GM19455 (cell line): Measurements from ENCODE around the gene RPS16.

ENCODE experiments used
- ATAC-seq: cut with Tn5 transposase; IDR thresholded peaks from one replicate; pipeline ENCODE4 v1.9.1; 2021; ENCODE audit not compliant: unreplicated experiment

Gene RPS16

DNA sequence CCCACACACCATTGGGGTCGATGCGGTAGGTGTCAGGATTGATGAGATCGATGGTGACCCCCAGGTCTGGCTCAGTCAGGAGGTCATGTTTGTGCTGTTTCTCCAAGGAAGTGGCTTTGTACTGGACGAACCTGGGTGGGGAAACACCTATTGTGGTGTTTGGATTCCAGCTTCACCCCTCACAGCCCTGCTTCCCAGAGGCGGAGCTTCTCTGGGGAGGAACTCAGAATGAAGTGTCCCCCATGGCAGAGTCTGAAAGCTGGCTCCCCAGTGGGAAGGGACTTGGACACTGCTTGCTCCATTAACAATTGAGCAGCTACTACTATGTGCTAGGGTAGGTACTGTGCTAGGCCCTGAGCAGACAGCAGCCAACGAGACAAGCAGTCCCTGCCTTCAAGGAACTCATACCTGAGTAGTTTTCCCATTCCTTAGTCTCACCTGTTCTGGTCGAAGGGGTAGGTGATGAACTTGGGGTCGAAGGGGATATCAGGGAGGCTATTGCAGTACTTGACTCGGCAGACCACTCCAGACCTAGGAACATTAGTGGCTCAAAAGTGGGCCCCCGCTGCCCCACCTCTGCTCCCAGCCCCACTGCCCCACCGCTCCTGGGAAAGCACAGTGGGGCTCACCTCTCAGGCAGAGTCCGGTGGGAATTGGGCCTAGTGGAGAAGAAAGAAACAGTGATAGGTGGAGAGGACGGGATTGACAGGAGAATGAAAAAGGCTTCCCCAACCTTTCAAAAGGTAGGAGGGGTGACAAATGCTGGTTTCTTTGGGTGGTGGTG is 45.9 kb downstream of the RPS16 start:
- no peak for ATAC-seq

DNA sequence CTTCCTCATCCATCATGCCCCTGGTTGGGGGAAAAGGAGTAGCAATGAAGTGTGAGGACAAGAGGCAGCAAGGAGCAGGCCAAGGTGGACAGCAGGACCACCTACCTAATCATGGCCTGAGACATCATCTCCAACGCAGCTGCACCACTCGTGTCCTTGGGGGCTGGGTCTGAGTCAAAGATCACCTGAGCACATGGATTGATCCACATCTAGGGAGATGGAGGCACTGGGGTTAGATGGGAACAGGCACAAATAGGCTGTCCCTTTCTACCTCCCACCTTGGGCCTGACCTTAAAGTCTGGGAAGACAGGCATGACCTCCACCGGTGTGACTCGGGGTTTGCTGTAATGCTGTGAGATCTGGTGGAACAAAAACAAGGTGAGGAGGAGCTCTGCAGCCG is 47.1 kb downstream of the RPS16 start:
- no peak for ATAC-seq

DNA sequence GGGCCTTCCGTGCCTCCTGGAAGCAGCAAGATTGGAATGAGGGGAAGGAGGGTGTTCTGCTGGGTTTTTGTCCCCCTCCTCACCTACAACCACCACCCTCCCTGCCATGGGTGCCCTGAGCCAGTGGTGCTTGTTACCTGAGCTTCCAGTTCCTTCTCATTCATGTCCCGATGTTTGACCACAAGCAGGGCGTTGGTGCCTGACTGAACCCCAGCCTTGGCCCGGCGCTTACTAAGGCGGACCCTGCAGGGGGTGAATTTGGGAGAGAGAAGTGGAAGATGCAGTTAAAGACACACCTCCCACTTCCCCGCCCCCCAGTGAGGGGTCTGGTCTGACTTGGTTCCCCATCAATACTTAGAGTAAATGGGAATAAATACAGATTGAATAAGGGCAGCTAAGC is 49.2 kb downstream of the RPS16 start:
- no peak for ATAC-seq

DNA sequence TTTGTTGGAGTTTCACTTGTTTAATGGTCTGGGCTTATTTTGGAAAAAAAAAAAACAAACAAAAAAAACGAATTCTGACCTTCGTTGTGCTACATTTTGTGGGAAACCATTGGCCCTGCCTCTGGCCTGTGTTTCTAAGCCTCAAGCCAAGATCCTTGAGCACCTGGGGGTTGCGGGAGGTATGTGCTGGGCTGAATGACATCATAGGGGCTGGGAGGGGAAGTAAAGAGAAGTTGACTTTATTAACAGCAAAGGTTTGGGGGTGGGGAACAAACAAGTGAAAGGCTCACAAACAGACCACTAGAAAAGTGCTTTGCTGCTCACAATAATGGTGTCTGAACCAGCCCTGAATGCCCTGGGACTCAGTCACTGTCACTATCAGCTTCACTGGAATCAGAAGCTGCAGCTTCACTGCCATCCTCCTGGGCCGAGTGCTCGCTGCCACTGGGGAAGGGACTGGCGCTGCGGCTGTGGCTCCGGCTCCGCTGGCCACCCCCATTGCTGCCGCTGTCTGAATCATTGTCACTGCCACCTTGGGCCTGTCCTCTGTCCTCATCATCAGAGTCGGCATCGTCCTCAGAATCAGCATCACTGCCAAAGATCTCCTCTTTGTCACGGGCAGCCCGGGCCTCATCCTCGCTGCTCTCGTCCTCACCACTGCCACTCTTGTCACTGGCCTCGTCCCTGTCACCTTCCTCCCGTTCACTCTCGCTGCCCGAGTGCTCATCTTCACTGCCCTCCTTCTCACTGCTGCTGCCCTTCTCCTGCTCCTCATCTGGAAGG is 49.9 kb downstream of the RPS16 start:
- ATAC-seq = no peak

DNA sequence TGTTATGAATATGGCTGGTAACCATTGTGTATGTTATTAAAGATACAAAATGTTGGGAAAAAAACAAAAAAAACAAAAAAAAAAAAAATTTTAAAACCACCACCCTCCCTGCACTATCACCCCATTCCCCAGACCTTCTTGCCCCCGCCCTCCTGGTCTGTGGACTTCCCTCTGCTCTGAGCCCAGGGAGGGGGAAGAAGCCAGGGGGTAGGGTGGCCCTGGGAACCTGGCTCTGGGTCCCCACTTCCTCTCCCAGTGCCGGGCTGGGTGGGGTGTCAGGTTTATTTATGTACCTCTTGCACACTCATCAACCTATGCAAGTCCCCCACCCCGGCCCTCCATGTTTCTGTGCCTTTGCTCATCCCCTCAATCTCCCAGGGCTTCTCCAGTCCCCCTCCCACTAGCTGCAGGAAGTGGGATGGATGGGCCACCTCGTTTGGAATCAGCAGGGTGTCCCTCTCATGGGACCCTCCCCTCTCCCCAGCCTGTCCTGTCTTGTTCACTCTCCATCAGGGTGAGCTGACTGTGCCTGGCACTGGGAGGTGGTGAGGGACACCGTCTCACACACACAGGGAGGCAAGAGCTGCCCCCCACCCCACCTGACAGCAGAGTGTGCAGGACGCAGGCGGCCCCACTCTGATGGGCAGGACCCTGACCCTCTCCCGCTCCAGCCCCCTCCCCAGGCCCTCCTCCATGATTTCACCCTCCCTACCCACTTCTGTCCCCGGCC is 50.7 kb downstream of the RPS16 start:
- ATAC-seq = no peak
